Gastrocnemius medialis (tissue), 4 donors: Measurements from ENCODE around the gene C1orf94. TPM values are rescaled to one million over a fixed set of nuclear protein-coding genes. Genes with fewer than 3 reads are reported as not detected.

Source experiments
- ATAC-seq, 2 donors: fragments of 150-250 bp; one replicate each; pipeline ENCODE4 v1.9.1; 2016
- DNase-seq, 2 donors: peaks; one replicate each; pipeline ENCODE4 v3.0.0-alpha.2; 2019
- H3K27ac ChIP-seq, 4 donors: fragments of 200-600 bp; sonication (generic); 1 replicate in 1 of 4; 2 replicates in 3 of 4; pipeline ENCODE4 v1.5.1; 2016 to 2018; ENCODE audit warnings: mild to moderate bottlenecking in 2 of 4, moderate library complexity in 1 of 4
- H3K27me3 ChIP-seq, 3 donors: fragments of 200-600 bp; sonication (generic) in 2 of 3; 1 replicate in 1 of 3; 2 replicates in 2 of 3; pipeline versions ENCODE4 v1.5.1 to v1.6.0; 2016 to 2019; ENCODE audit warnings: mild to moderate bottlenecking in 1 of 3, moderate library complexity in 1 of 3
- H3K36me3 ChIP-seq, 2 donors: fragments of 200-600 bp; sonication (generic) in 1 of 2; one replicate each; pipeline ENCODE4 v1.5.1; 2017 to 2018
- H3K4me1 ChIP-seq, 2 donors: fragments of 200-600 bp; sonication (generic) in 1 of 2; one replicate each; pipeline ENCODE4 v1.5.1; 2016 to 2017; ENCODE audit warnings: mild to moderate bottlenecking in 2 of 2
- H3K4me3 ChIP-seq, 4 donors: fragments of 200-600 bp; sonication (generic) in 3 of 4; 1 replicate in 1 of 4; 2 replicates in 3 of 4; pipeline ENCODE4 v1.5.1; 2016 to 2019; ENCODE audit warnings: mild to moderate bottlenecking in 2 of 4
- H3K9me3 ChIP-seq, 3 donors: fragments of 200-600 bp; sonication (generic) in 2 of 3; 1 replicate in 1 of 3; 2 replicates in 2 of 3; pipeline ENCODE4 v1.5.1; 2016 to 2019
- CTCF ChIP-seq, 5 experiments: fragments of 450-650 bp in 3 of 5; fragments of 200-600 bp in 2 of 5; sonication (generic) in 2 of 5; IDR thresholded peaks in 4 of 5; conservative IDR thresholded peaks in 1 of 5; 1 replicate in 4 of 5; 2 replicates in 1 of 5; pipeline ENCODE4 v1.5.1; 2016 to 2019; ENCODE audit warnings: antibody characterized with exemption in 5 of 5, mild to moderate bottlenecking in 3 of 5, moderate library complexity in 3 of 5
- POLR2A ChIP-seq, 2 donors: fragments of 450-650 bp; IDR thresholded peaks; one replicate each; pipeline ENCODE4 v1.6.1; 2017; ENCODE audit warnings: antibody characterized with exemption in 2 of 2, mild to moderate bottlenecking in 2 of 2, moderate library complexity in 2 of 2
- in situ Hi-C, 4 donors: fragments of 200-750 bp; cut with MboI; loops; one replicate each; pipeline versions ENCODE4 v1.15.0 to v1.8.0; 2017; ENCODE audit warnings: low sequenced_read_pairs in 4 of 4
- intact Hi-C: fragments of 100-400 bp; cut with DNase I; formaldehyde crosslinking; loops from one replicate; pipeline ENCODE4 v1.15.1; 2023; ENCODE audit warnings: low total_unique reads
- total RNA-seq, 4 donors: library from RNA; depleted of rRNA; stranded (reverse); fragments of >200 nt; gene quantifications; one replicate each; pipeline versions ENCODE4 v1.1.0 to v1.2.3, GENCODE V29; 2016

The C1orf94 gene
- total RNA-seq, 4 donors from 2014 or later = not detected

GRCh38 chr1:34212673-34213072, 36.0 kb downstream of the C1orf94 start:
- in situ Hi-C loops (no loop called here), intact Hi-C loops (no loop called here)
- TF ChIP-seq CTCF (IDR thresholded peaks at IDR 0.05 in 4 of 5, conservative IDR thresholded peaks at IDR 0.05 in 1 of 5) = no peak
- TF ChIP-seq POLR2A (IDR thresholded peaks at IDR 0.05) = no peak
- DNase-seq = no peak
- H3K27ac ChIP-seq = no peak overlapping the region
- ATAC-seq = no peak
- no peaks in the 10 kb centered on the region for H3K4me1 ChIP-seq
- H3K4me3 ChIP-seq = no peak overlapping the region
- H3K36me3 ChIP-seq = no peaks in the 10 kb centered on the region
- H3K27me3 ChIP-seq = no peaks in the 10 kb centered on the region
- no peaks in the 10 kb centered on the region for H3K9me3 ChIP-seq

GRCh38 chr1:34213956-34214355, 37.2 kb downstream of the C1orf94 start:
- Histone ChIP-seq H3K36me3 (no peaks in the 10 kb centered on the region), H3K27me3 (no peaks in the 10 kb centered on the region), H3K9me3 (no peaks in the 10 kb centered on the region), H3K4me3 (no peak overlapping the region), H3K27ac (no peak overlapping the region), H3K4me1 (no peaks in the 10 kb centered on the region)
- DNase-seq = no peak
- in situ Hi-C loops = no loop called here
- intact Hi-C loops = no loop called here
- ATAC-seq = no peak
- TF ChIP-seq CTCF (IDR thresholded peaks at IDR 0.05 in 4 of 5, conservative IDR thresholded peaks at IDR 0.05 in 1 of 5) (no peak), POLR2A (IDR thresholded peaks at IDR 0.05) (no peak)

- no peaks in the 10 kb centered on the region for H3K36me3 ChIP-seq
- H3K27me3 ChIP-seq = no peaks in the 10 kb centered on the region
- DNase-seq = no peak
- H3K27ac ChIP-seq = no peak overlapping the region
- intact Hi-C loops = no loop called here
- no peaks in the 10 kb centered on the region for H3K4me1 ChIP-seq
- no peak overlapping the region for H3K4me3 ChIP-seq
- in situ Hi-C loops = no loop called here
- TF ChIP-seq POLR2A (IDR thresholded peaks at IDR 0.05) (no peak), CTCF (IDR thresholded peaks at IDR 0.05 in 4 of 5, conservative IDR thresholded peaks at IDR 0.05 in 1 of 5) (no peak)
- no peaks in the 10 kb centered on the region for H3K9me3 ChIP-seq
- ATAC-seq = no peak
Measured at GRCh38 chr1:34231441-34231840, 54.7 kb downstream of the C1orf94 start.

- Histone ChIP-seq H3K9me3 (no peaks in the 10 kb centered on the region), H3K4me1 (no peaks in the 10 kb centered on the region), H3K36me3 (no peaks in the 10 kb centered on the region), H3K27ac (no peak overlapping the region), H3K4me3 (no peak overlapping the region), H3K27me3 (no peaks in the 10 kb centered on the region)
- in situ Hi-C loops = no loop called here
- TF ChIP-seq CTCF (IDR thresholded peaks at IDR 0.05 in 4 of 5, conservative IDR thresholded peaks at IDR 0.05 in 1 of 5) (no peak), POLR2A (IDR thresholded peaks at IDR 0.05) (no peak)
- no peak for ATAC-seq
- intact Hi-C loops = no loop called here
- no peak for DNase-seq
Measured at GRCh38 chr1:34235594-34235993, 58.9 kb downstream of the C1orf94 start.

- intact Hi-C loops = no loop called here
- no peaks in the 10 kb centered on the region for H3K4me1 ChIP-seq
- H3K27me3 ChIP-seq = no peaks in the 10 kb centered on the region
- ATAC-seq (no peak), DNase-seq (no peak)
- H3K27ac ChIP-seq = no peak overlapping the region
- no peaks in the 10 kb centered on the region for H3K36me3 ChIP-seq
- H3K4me3 ChIP-seq = no peak overlapping the region
- no peaks in the 10 kb centered on the region for H3K9me3 ChIP-seq
- TF ChIP-seq CTCF (IDR thresholded peaks at IDR 0.05 in 4 of 5, conservative IDR thresholded peaks at IDR 0.05 in 1 of 5) (no peak), POLR2A (IDR thresholded peaks at IDR 0.05) (no peak)
- in situ Hi-C loops = no loop called here
Measured at GRCh38 chr1:34236089-34236488, 59.4 kb downstream of the C1orf94 start.
